Kidney glomerular epithelial cell (primary cell): ENCODE measurements around the gene LDLRAP1.

Experiments
- DNase-seq: peaks from one replicate; lab custom pipeline; 2025; lab: John Stamatoyannopoulos, UW

The LDLRAP1 gene

DNA sequence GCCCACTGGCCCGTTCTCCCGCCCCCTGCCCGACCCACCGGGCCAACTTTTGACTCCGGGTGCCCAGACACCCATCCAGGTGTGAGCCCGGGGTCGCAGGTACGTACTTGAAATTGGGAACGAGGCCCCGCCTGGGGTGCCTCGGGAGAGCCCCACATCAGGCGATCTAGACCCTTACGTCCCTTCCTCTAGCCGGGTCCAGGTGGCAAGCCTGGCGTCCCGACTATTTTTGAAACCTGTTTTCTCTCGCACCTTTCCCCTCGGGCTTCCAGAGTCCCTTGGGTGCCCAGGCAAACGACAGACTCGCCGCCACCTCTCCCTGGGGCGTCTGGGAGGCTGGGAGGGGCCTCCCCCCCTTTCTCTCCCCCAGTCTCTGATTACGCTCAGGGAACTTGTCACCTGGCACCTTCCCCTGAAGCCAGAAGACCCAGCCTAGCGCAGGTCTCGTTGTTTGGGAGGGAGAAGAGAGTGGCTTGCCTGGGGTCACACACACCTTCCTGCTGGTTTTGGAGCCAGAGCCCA is 898 bp downstream of the LDLRAP1 start:
- DNase-seq = no peak

DNA sequence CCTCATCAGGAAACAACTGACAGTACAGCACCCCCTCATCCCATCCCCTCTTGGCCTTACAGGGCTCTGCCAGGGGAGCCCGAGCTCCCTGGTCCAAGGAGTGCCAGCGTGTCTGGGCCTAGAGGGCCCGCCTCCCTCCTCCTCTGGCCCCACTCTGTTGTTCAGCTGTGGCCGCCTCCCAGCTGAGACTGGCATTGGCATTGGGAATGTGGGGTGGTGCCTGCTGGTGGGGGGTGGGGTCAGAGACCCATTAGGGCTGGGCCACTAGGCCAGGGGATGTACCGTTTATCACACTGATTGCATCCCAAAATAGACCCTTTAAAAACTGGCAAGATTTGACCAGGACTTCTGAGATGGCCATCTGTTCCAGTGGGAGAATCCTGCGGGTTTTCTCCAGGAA is 1.4 kb downstream of the LDLRAP1 start:
- no peak for DNase-seq

DNA sequence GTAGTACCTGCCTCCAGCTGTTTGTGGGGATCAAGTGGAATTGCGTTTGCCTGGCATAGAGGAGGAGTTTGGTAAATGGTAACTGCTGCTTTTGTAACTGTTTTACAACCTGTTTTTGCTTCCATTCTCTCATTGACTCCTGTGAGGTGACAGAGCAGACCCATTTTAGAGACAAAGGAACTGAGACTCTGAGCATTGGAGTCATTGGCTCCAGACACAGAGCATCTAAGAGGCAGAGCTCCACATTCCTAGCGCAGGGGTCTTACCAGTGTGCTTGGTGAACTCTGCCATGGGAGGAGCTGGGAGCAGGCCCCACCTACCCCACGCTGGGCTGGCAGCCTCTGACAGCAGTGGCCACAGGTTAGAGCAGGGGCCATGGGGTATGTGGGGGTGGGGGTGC is 2.4 kb downstream of the LDLRAP1 start:
- DNase-seq = no peak

DNA sequence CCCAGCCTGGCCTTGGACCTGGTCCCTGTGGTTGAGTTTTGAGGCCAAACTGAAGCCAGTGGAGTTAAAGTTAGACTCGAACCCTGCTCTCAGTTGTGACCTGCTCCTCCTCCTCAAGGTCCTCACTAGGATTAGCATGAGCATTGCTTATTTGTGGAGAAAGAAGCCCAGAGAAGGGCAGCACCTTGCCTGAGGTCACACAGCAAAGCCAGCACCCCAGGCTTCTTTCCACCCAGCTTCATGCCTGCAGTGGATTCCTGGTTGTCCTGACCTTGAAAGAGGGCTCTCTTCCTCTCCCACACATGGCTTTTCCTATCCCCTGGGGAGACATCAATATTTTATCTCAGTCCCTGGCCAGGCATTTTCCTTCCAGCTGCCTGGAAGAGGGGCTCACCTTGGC is 2.8 kb downstream of the LDLRAP1 start:
- DNase-seq = no peak

DNA sequence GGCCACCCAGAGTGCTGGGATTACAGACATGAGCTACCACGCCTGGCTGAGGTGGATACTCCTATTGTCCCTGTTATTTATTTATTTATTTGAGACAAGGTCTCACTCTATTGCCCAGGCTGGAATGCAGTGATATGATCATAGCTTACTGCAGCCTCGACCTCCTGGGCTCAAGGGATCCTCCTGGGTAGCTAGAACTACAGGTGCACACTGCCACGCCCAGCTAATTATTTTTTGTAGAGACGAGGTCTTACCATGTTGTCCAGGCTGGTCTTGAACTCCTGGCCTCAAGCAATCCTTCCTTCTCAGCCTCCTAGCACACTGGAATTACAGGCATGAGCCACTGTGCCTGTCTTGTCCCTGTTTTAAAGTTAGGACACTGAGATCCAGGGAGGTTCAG is 5.2 kb downstream of the LDLRAP1 start:
- no peak for DNase-seq

DNA sequence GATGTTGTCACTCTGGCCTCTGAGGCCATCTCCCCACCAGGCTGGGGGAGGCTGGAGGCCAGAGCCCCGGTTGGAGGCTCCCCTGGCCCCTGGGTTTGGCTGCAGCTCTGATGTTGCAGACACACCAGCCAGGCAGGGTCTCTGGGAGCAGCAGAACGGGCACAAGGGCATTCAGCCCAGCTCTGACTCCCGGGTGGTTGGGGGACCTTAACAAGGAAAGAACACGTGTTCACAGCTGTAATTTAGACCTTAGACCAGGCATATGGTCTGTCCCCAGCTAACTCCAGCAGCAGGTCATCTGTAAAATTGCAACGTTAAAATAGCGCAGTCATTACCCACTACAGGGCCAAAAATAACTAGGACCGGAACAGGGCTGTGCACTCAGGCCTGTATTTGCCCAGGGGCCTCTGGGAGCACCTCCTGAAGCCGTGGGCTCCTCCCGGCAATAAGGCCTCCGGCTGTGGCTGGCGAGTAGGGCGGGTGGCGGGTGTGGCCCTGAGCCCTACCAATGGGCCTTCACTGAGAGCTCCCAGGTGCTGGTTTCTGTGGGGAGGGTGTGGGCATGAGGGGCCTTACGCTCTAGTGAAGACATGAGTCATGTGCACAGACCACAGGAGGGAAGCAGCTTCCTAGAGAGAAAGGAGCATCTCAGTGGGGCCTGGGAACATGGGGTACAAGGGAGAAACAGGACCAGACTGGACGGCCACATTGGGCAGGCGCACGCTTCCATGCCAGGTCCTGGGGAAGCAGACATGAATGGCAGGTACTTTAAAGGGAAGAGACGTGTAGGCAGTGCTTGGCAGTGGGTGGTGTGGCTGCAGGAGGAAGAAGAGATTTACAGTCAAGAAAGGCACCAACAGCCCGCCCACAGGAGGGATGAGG is 6.1 kb downstream of the LDLRAP1 start:
- DNase-seq = peak; percentile 65

DNA sequence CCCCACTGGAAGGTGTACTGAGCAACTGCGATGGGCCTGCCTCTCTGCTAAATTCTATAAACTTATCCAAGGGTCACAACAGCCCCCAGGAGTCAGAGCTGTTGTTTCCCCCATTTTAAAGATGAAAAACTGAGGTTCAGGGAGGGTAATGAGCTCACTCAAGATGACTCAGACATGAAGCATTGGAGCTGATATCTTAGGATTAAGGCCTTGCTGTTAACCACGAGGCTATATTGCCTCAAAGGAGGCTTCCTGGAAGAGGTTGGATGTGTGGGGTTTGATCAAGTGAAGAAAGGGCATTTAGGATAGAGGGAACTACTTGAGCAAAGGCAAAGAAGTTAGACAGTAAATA is 6.7 kb downstream of the LDLRAP1 start:
- no peak for DNase-seq

DNA sequence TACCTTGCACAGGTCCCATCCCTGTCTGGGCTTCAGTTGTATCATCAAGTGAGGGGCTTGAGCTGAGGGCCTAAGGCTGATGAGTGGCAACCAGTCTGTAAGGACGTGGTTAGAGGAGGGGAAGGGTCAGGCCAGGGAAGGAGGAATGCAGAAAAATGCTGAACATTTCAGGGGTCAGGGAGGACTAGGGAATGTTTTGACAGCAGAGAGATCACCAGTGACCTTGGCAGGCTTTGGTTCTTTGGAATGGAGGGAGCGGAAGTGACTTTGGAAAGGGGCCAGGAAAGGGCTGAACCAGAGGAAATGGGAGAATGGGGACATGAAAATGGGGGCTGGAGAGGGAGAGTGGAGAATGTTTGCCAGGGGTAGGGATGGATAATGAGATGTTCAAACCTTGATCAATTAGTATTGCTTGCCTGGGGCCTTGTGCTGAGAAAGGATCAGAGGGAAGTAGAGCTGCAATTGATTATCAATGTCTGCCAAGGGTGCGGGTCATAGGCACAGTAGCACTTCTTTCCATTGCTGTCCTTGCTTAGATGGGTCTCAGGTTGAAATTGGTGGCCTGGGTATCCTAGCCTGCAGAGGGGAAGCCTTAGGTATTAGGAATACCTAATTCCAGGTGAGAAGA is 7.4 kb downstream of the LDLRAP1 start:
- peak; percentile 5 for DNase-seq

DNA sequence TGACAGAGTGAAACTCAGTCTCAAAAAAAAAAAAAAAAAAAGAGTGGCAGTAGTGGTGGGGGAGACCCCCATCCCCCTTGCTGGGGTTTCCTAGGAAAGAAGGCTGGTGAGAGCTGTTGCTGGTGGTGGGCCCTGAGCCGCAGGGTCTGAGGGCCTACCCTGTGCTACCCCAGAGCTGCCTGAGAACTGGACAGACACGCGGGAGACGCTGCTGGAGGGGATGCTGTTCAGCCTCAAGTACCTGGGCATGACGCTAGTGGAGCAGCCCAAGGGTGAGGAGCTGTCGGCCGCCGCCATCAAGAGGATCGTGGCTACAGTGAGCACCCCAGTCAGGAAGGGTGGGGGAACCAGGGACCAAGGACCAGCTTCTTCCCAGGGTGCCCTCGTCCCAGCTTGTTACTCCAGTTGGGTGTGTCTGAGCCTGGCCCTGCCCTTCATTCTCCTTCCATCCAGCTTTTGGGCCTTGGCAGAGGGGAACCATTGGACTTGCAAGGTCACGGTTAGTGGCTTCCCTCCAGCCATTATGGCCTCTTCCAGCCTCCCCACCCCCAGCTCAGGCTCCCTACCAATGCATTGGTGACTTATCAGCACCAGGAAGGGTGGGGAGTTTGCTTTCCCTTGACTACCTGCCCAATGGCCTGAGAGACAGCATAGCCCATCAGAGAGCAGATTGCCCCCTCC is 10.5 kb downstream of the LDLRAP1 start:
- no peak for DNase-seq

DNA sequence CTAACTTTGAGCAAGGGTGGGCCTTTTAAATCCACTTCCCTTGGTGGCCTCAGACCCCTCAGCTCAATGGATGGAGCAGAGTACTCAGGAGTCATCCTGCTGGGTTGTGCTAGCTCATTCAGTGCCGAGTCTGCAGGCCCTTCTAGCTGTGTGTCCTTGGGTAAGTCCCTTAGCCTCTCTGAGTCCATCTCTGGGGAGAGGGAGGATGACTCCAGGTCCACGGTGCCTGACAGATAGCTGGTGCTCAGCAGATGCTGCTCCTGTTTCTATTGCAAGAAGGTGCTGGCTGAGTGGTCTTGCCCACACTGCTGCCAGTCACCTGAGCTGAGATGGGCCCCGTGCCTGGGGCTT is 11.0 kb downstream of the LDLRAP1 start:
- no peak for DNase-seq

DNA sequence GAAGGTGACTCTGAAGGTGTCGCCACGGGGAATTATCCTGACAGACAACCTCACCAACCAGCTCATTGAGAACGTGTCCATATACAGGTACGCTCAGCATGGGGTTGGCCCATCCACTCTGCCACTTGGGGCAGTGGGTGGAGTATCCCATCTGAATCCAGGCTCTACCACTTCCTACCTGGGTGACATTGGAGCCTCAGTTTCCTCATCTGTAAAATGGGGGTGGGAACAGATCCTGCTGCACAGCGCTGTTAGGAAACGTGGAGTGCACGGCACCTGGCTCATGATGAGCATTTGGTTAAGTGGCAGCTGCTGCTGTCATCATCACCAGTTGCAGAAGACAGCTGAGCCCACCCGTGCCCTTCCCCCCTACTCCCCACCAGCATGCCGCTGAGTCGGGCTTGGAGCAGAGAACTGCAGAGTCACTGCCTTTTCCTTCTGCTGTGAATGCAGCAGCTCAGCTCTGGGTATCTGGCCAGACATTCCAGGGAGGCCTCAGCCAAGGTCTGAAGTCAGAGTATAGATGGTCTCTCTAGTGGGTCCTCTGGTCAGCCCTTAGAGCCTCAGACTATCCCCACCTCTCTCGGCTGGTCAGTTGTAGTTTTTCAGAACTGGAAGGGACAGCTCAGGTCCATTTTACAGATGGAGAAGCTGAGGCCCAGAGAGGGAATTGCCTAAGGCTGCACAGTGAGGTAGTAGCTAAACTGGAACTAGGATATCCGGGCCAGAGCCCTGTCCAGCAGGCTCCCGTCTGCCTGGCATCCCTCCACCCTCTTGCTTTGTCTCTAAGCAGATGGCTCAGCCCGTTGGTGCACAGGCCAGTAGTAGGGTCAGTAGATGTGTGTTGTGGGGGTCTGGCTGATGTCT is 11.7 kb downstream of the LDLRAP1 start:
- no peak for DNase-seq

DNA sequence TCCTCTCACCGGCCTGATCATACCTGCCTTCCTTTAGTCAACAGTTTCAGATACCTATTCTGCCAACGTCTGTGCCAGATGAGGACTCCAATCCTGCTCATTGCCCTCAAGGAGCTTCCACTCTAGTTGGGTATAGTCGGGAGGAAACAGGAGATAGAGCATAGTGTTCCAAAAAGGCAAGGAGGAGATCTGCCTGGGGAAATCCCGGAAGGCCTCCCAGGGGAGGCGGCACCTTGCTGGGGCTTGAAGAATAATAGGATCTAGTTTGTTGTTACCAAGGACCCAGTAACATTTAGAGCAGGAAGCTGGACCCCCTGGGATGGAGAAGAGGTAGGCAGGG is 12.3 kb downstream of the LDLRAP1 start:
- no peak for DNase-seq

DNA sequence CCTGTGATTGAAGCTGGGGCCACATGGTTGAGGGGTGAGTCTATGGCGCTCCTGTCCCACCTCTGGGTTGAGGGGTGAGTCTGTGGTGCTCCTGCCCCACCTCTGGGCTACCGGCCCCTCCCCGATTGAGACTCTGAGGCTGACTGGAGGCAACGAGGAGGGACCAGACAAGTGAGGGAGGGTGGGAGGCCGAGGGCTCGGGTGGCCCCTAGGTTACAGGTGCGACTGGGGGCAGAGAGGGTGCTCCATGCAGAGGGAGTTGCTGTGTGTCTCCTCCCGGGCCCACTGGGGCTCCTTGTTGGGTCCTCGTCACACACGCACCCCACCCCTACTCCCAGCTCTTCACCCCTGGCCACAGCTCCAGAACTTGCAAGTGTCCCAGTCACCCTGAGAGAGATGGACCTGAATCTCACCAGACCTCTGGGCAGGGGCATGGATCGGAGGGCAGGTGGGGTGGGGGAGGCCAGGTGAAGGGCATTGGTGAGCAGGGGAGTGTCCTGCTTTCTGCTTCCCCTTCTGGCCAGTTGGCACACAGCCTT is 12.8 kb downstream of the LDLRAP1 start:
- DNase-seq = no peak

DNA sequence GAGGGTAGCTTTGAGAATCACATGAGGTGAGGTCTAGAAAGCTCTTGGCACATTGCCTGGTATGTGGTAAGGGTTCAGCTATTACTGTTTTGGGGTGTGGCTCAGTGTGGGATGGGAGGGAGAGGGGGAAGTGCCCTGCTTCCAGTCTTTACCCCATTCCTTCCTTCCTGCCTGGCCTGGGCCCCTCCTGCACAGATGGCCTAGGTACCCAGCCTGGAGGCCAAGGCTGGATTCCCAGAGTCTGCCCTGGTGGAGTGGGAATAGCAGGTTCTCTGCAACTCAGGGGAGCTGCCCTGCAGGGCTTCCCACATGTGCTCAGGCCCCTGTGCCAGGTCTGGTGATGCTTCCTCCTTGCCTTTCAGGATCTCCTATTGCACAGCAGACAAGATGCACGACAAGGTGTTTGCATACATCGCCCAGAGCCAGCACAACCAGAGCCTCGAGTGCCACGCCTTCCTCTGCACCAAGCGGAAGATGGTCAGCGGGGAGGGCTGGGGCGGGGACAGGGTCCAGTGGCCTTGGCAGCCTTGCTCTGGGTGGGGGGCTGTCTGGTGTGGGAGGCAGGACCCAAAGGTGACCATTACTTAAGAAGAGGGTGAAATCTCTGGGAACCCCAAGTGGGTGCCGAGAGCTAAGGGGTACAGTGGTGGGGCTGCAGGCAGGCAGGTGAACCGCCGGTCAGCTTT is 13.5 kb downstream of the LDLRAP1 start:
- no peak for DNase-seq

DNA sequence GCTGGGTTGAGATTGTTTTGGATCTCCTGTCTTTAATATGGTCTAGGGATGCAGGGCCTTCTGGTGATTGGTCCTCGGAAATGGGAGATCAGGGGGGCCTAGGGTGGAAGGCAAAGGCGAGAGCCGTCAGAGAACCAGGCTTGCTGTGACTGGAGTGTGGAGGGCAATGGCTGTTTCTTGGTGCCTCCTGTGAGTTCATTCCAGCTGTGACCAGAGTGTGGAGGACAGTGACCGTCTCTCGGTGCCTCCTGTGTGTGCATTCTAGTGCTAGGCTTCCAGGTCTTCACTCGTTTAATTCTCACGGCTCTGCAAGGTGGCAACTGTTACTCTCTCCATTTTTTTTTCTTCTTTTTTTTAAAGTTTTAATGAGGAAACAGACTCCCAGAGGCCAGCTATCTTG is 14.1 kb downstream of the LDLRAP1 start:
- no peak for DNase-seq

DNA sequence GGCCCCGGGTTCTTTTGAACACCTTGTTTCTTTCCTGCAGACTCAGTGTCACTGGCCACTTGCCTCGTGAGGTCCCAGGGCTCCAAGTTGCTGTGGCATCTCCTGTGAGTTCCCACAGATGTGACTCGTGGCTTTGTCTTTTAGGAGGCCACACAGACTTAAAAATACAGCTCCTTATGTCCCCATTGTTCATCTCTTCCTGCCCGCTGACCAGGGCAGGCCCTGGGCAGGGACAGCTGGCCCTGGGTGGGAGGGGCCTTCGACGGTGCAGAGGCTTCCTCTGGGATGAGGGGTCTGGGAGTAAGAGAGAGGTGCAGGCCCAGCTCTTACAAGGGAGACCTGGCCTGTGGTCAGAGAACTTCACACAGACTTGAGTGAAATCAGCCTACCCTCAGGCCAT is 15.6 kb downstream of the LDLRAP1 start:
- no peak for DNase-seq

DNA sequence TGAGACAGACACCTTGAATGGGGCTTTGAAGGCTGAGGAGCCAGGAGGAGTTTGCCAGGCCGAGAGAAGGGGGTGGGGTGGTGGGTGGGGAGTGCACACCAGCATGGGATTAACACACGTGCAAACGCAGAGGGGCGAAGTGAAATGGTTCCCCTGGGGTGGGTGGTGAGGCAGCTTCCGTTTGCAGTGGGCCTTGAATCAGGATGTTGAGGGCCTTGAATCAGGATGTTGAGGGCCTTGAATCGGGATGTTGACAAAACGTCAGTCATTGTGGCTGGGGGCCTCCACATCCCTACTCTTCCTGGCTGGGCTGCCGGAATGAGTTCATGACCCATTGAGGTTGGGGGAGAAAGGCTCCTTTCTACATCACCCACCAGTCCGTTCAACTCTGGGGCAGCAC is 16.6 kb downstream of the LDLRAP1 start:
- DNase-seq = no peak

DNA sequence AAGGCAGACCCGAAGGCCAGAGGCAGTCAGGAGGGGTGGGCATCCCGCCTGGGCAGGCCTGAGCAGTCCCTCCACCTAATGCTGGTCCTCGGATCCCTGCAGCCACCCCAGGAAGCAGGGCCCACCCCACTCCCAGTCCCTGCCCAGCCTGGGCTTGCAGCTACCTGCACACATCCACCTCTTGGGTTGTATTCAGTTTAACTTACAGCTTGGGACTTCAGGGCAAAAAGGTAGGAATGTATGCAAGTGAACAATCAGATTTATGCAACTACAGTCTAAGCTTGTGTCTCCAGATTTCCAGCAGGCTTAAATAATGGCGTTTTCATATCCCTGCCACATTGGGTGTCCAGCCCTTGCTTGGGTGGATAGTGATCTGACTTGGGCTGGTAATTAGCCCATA is 17.4 kb downstream of the LDLRAP1 start:
- DNase-seq = no peak

DNA sequence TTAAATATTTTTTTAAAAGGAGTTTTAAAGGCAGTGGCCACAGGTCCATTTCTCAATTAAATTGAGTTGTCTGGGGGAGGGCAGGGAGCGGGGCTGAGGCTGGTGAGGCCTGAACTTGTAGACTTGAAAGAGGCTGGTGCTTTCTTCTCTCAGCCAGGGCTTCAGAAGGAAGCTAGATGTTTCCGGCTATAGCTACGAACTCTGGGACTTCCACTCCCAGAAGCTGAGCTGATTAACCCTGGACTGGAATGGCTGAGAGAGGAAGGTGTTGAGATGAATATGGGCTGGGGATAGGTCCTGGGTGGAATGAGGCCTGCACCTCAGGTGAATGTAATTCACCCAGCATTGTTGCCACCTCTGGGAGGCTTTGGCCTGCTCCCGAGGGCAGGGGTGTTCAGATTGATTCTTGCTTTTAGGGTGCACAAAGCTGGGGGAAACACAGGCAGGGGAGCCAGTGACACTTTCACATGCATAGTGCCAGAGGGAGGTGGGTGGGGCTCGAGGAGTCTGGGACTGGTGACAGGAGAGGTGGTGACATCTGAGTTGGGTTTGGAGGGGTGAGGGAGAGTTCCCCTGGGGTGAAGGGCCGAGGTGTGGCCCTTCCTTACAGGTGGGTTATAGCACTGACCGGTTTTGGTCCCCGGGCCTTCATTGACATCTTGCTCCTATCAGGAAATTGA is 18.2 kb downstream of the LDLRAP1 start:
- DNase-seq = no peak

DNA sequence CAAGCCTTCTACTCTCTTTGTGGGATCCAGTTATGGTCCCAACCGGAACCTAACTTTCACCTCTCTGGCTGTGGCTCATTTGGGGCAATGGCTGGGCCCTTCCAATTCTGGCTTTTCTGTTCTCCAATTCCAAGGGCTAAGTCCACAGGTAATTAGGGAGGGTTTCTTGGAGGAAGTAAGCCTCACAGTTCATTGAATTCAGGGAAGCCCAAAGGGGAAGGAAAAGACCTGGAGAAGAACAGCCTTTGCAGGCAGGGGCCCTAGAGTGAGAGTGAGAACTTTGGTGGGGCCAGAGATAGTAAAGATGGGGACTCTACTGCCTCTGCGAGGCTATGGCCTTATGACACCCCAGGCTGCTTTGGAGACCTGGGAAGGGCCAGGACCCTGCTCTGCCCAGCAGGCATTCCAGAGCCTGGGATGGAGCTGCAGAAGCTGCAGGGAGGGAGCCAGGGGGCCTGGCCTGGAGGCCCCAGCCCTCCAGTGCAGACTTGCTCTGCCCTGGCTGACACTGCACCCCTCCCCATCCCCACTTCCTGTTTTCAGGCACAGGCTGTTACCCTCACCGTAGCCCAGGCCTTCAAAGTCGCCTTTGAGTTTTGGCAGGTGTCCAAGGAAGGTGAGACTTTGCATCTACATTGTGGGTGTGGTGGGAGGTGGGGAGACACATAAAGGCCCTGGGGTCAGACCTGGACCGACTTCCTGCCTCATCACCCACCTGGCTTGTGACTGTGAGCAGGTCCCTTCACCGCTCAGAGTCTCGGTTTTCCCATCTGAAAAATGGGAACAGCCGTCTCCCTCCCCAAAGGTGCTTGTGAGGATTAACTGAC is 18.9 kb downstream of the LDLRAP1 start:
- no peak for DNase-seq
